GM19351 (cell line): ENCODE measurements around the gene CSNK1G3.
"Not testable (repeated sequence)": the region's sequence is repeated elsewhere in the genome, so short reads cannot be mapped to it uniquely, and the experiment has no call there.

Experiments
- ATAC-seq: cut with Tn5 transposase; IDR thresholded peaks from one replicate; pipeline ENCODE4 v1.9.1; 2021; ENCODE audit warnings: mild to moderate bottlenecking, moderate library complexity; ENCODE audit not compliant: unreplicated experiment

CSNK1G3 gene

GRCh38 chr5:123636006-123636405 is 124.0 kb downstream of the CSNK1G3 start:
- ATAC-seq, result no peak

GRCh38 chr5:123637028-123637427 is 125.1 kb downstream of the CSNK1G3 start:
- not testable (repeated sequence) for ATAC-seq

DNA sequence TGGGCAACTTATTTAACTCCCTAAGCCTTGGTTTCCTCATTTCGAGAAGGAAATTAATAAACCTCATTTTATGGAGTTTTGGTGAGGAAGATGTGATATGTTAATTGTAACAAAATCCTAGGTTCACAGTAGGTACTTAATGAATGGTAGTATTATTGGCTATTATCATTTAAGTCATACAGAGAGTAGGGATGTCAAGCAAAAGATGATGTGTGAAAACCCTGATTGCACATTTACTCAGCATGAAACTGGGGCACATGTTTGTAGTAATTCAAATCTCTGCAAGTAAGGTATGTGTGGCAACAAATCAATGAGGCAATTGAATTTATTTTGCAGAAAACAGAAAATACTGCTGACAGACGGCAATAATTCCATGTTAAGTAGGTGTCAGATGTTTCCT is 127.3 kb downstream of the CSNK1G3 start:
- no peak for ATAC-seq

- no peak for ATAC-seq
Observed at GRCh38 chr5:123645024-123645603, 133.1 kb downstream of the CSNK1G3 start.

DNA sequence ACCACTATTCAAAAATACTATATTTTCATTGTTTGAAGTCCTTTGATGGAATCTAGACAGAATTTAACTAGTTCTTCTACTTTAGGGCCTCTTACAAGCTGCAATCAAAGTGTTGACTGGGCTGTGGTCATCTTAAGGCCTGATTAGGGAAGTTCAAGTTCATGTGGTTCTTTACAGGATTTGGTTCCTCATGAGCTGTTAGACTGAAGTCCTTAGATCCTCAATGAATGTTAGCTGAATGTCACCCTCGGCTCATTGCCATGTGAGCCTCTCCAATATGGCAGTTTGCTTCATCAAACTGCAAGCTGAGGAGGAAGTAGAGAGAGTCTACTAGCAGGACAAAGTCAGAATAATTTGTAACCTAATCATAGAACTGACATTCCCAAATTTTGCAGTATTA is 135.1 kb downstream of the CSNK1G3 start:
- ATAC-seq, result no peak

- ATAC-seq, result no peak
Observed at GRCh38 chr5:123651234-123651633, 139.3 kb downstream of the CSNK1G3 start.

DNA sequence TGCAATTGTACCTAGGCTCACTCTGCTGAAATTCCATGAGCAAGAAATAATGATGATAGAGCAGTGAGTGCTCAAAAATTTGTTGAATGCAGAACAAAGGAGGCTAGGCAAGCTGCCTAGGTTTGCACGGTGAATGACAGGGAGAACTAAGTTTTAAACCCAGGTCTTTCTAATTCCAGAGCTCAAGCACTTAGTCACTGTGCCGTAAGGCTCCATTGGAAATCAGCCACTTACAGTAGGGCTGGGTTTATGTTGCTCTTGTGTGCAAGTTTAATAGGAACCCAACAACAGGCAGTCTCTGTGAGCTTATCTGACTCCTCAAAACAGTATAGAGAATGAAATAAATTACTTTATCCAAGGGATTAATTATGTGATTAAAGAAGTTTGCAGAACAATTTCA is 147.0 kb downstream of the CSNK1G3 start:
- no peak for ATAC-seq

DNA sequence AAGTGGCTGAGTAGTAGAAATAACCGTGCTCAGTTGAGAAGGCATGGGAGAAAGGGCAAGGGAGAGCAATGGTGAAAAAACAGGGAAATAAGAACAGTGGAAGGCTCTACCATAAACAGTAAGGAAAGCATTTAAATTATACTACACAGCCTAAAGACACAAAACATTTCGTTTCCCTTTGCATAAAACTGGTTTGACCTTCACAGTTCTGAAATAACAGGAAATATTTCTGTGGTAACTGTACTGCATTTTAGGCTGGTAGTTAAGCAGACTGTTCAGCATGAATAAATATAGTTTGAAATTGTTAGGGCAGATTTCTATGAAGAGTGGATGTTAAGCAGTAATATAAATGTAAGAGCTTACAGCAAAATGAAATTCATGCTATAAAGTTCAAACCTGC is 147.5 kb downstream of the CSNK1G3 start:
- ATAC-seq, result no peak

DNA sequence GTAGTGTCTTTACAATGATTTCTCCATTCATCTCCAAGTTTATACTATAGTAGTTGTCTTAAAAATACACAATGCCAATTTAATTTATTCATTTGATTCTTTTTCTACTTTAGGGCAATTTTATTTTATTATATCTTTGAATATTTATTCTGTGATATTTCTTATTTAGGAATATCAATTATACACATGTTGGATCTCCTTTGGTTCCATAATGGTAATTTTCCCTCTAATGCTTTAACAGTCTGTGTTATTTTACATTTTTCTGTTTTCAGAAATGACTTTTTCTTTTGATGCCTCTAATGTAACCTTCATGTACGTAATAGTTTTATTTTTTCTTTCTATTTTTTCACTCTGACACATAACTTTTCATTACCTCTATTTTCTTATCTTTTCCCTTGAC is 153.0 kb downstream of the CSNK1G3 start:
- ATAC-seq, result no peak

DNA sequence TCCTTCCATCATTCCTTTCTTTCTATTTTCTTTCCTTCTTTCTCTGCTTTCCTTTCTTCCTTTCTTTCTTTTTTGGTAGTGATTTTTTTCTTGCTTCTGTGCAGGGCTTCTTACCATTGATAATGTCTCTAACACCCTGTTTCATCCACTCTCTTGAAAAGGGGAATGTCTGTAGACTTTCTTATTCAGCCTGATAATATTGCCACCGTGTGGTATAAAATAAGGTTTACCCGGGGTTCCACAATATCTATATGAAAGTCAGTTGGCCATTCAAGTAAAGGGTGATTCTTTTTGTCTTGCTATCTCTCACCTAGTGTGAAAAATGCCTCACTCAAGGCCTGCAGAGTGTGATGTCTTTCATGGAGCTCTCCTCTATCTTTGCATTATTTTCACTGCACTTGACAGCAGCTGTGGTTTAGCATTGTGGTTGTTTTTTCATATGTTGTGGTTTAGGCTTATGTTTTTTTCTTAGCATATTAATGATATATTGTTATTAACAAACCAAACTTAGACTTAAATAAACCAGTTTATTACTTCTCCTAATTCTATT is 153.9 kb downstream of the CSNK1G3 start:
- ATAC-seq, result no peak
